GM21515 (cell line): ENCODE measurements around the gene MYRF.
A peak's percentile ranks its signal among the peaks of the same experiment; 100 is the strongest.

Experiments used
- ATAC-seq: cut with Tn5 transposase; IDR thresholded peaks from one replicate; pipeline ENCODE4 v1.9.1; 2021; ENCODE audit not compliant: unreplicated experiment

MYRF gene

GRCh38 chr11:61815790-61816735 is 63.6 kb downstream of the MYRF start:
- peak; percentile 26 for ATAC-seq

- ATAC-seq, result peak; percentile 46
Observed at GRCh38 chr11:61816736-61817455, 64.5 kb downstream of the MYRF start, which contains the start of gene FADS1. TSS of gene FADS1 (minus strand) at chr11:61817003. CDS start at chr11:61816929, 74 bp downstream.

- ATAC-seq, result no peak
Observed at GRCh38 chr11:61817471-61818202, 65.2 kb downstream of the MYRF start.

GRCh38 chr11:61820174-61820573 is 67.7 kb downstream of the MYRF start:
- ATAC-seq, result no peak

GRCh38 chr11:61826930-61827570 is 74.6 kb downstream of the MYRF start:
- peak; percentile 5 for ATAC-seq

GRCh38 chr11:61827571-61828378 is 75.3 kb downstream of the MYRF start, which contains the start of gene FADS2:
TSS of gene FADS2 (plus strand) at chr11:61828300. CDS start at chr11:61828391, 91 bp downstream.
- ATAC-seq, result peak; percentile 63

- ATAC-seq, result no peak
Observed at GRCh38 chr11:61828379-61828628, 75.9 kb downstream of the MYRF start.

GRCh38 chr11:61828629-61829407 is 76.4 kb downstream of the MYRF start:
- no peak for ATAC-seq

- ATAC-seq, result no peak
Observed at GRCh38 chr11:61829806-61830205, 77.4 kb downstream of the MYRF start.

GRCh38 chr11:61830237-61831105 is 78.0 kb downstream of the MYRF start:
- no peak for ATAC-seq

GRCh38 chr11:61832207-61832606 is 79.8 kb downstream of the MYRF start:
- ATAC-seq, result no peak

GRCh38 chr11:61832754-61833153 is 80.3 kb downstream of the MYRF start:
- ATAC-seq, result no peak

GRCh38 chr11:61833471-61833870 is 81.0 kb downstream of the MYRF start:
- ATAC-seq, result no peak

GRCh38 chr11:61833926-61834277 is 81.5 kb downstream of the MYRF start:
- no peak for ATAC-seq

- ATAC-seq, result peak; percentile 88
Observed at GRCh38 chr11:61834278-61835048, 82.0 kb downstream of the MYRF start.

GRCh38 chr11:61836193-61836592 is 83.8 kb downstream of the MYRF start:
- ATAC-seq, result no peak

- ATAC-seq, result no peak
Observed at GRCh38 chr11:61837411-61838005, 85.1 kb downstream of the MYRF start.
